ENCODE data around the gene ACTG1. TPM values are rescaled to one million over a fixed set of nuclear protein-coding genes. Genes with fewer than 3 reads are reported as not detected.
A peak's percentile ranks its signal among the peaks of the same experiment; 100 is the strongest.

Gene ACTG1
- total and polyA plus RNA-seq, 2 of the 13 experiments (the other 11 are each of a cell fraction or from before 2014, with no cell fraction given) = 973 to 1,138 TPM

GRCh38 chr17:81494626-81495377 lies 17.8 kb downstream of the ACTG1 start (continued):
- no peak for TF ChIP-seq PAXIP1 (CRISPR knock-in tag; conservative IDR thresholded peaks at IDR 0.05)
- TF ChIP-seq USF2 (IDR thresholded peaks at IDR 0.05; ENCODE audit: low read depth, low read length) = peak; percentile 86
- TF ChIP-seq USF2 (CRISPR knock-in tag; IDR thresholded peaks at IDR 0.05; ENCODE audit: borderline replicate concordance) = peak; percentile 87; the same call in 1 of the 2 replicates
- no peak for TF ChIP-seq ZBED4 (CRISPR knock-in tag; IDR thresholded peaks at IDR 0.05; ENCODE audit: borderline replicate concordance)
- TF ChIP-seq ZNF143 (CRISPR knock-in tag; IDR thresholded peaks at IDR 0.05) = peak; percentile 84
- peak; percentile 75 for TF ChIP-seq NFYC (CRISPR knock-in tag; IDR thresholded peaks at IDR 0.05)
